OCI-LY1 (cell line): ENCODE measurements around the gene TBX21.

ENCODE experiments used
- H2AFZ ChIP-seq: fragments of 200-600 bp; sonication (generic), shearing (Covaris generic); 2 replicates; pipeline ENCODE4 v1.6.0; 2014; ENCODE audit warnings: antibody characterized with exemption, mild to moderate bottlenecking, low read length
- H3F3A ChIP-seq: fragments of 200-600 bp; sonication (generic), shearing (Covaris generic); 2 replicates; pipeline ENCODE4 v1.6.0; 2014; ENCODE audit warnings: mild to moderate bottlenecking, antibody characterized with exemption, low read length, moderate library complexity; ENCODE audit not compliant: insufficient read depth
- H3K27ac ChIP-seq: fragments of 200-600 bp; sonication (generic); 2 replicates; pipeline ENCODE4 v1.5.1; 2014; ENCODE audit warnings: low read length, mixed run types, mild to moderate bottlenecking, low read depth; ENCODE audit not compliant: poor library complexity, severe bottlenecking
- H3K27me3 ChIP-seq: fragments of 200-600 bp; sonication (generic); 2 replicates; pipeline ENCODE4 v1.6.0; 2014; ENCODE audit warnings: antibody characterized with exemption, mild to moderate bottlenecking, low read length, moderate library complexity; ENCODE audit not compliant: insufficient read depth
- H3K36me3 ChIP-seq: fragments of 200-600 bp; sonication (generic); 2 replicates; pipeline ENCODE4 v1.6.1; 2014; ENCODE audit warnings: mild to moderate bottlenecking, antibody characterized with exemption, low read length, moderate library complexity, mixed read lengths; ENCODE audit not compliant: insufficient read depth
- H3K4me1 ChIP-seq: fragments of 200-600 bp; sonication (generic); 2 replicates; pipeline ENCODE4 v1.5.1; 2014; ENCODE audit warnings: mild to moderate bottlenecking, low read length, moderate library complexity; ENCODE audit not compliant: insufficient read depth, severe bottlenecking
- H3K4me2 ChIP-seq: fragments of 200-600 bp; sonication (generic), shearing (Covaris generic); 2 replicates; pipeline ENCODE4 v1.6.1; 2014; ENCODE audit warnings: low read length
- H3K4me3 ChIP-seq: fragments of 200-600 bp; sonication (generic); 2 replicates; pipeline ENCODE4 v1.5.1; 2014; ENCODE audit warnings: low read length, low read depth, mild to moderate bottlenecking, mixed read lengths; ENCODE audit not compliant: poor library complexity, severe bottlenecking
- H3K79me2 ChIP-seq: fragments of 200-600 bp; shearing (Covaris generic); 2 replicates; pipeline ENCODE4 v1.6.1; 2016; ENCODE audit warnings: mixed run types, low read length, mixed read lengths; ENCODE audit not compliant: insufficient read depth
- H3K9ac ChIP-seq: fragments of 200-600 bp; sonication (generic), shearing (Covaris generic); 2 replicates; pipeline ENCODE4 v1.6.1; 2014; ENCODE audit warnings: mild to moderate bottlenecking, low read length, mixed read lengths
- H3K9me2 ChIP-seq: fragments of 200-600 bp; sonication (generic), shearing (Covaris generic); 2 replicates; pipeline ENCODE4 v1.6.1; 2014; ENCODE audit warnings: low read depth, mild to moderate bottlenecking, low read length, mixed read lengths
- H3K9me3 ChIP-seq: fragments of 200-600 bp; shearing (Covaris generic); 2 replicates; pipeline ENCODE4 v1.6.1; 2014; ENCODE audit warnings: low read length, mixed read lengths
- H4K20me1 ChIP-seq: fragments of 200-600 bp; sonication (generic), shearing (Covaris generic); 2 replicates; pipeline ENCODE4 v1.6.0; 2016; ENCODE audit warnings: mild to moderate bottlenecking, low read length; ENCODE audit not compliant: insufficient read depth
- CTCF ChIP-seq: fragments of 200-600 bp; sonication (generic), shearing (Covaris generic); IDR thresholded peaks from 2 replicates; pipeline ENCODE4 v1.5.1; 2017; ENCODE audit warnings: mild to moderate bottlenecking, antibody characterized with exemption, low read length, moderate library complexity, mixed read lengths
- EZH2 ChIP-seq: fragments of 200-600 bp; sonication (generic), shearing (Covaris generic); IDR thresholded peaks from 2 replicates; pipeline ENCODE4 v1.8.0; 2017; ENCODE audit warnings: borderline replicate concordance, mixed run types, mild to moderate bottlenecking, antibody characterized with exemption, low read length, moderate library complexity, mixed read lengths

The TBX21 gene

GRCh38 chr17:47685556-47686275 is 47.3 kb upstream of the TBX21 start:
- Histone ChIP-seq H3K9me2 (no peaks in the 10 kb centered on the region), H4K20me1 (no peaks in the 10 kb centered on the region), H3K79me2 (no peaks in the 10 kb centered on the region), H3K4me2 (no peak overlapping the region), H3K9ac (no peak overlapping the region), H3K9me3 (no peaks in the 10 kb centered on the region), H3K27ac (no peak overlapping the region), H3F3A (peaks cover 7% of the 10 kb centered on the region; the same call in 1 of the 2 replicates), H3K4me1 (no peaks in the 10 kb centered on the region), H2AFZ (no peak overlapping the region), H3K36me3 (peaks cover 57% of the 10 kb centered on the region), H3K4me3 (no peak overlapping the region), H3K27me3 (no peaks in the 10 kb centered on the region)
- TF ChIP-seq EZH2 (no peak), CTCF (no peak)

- H3F3A ChIP-seq = peaks cover 10% of the 10 kb centered on the region; the same call in 1 of the 2 replicates
These were observed 46.8 kb upstream of the TBX21 start for GRCh38 chr17:47686276-47686635.

GRCh38 chr17:47686664-47687327 is 46.2 kb upstream of the TBX21 start:
- Histone ChIP-seq H3K9me3 (no peaks in the 10 kb centered on the region), H3K79me2 (no peaks in the 10 kb centered on the region), H4K20me1 (no peaks in the 10 kb centered on the region), H3K27me3 (no peaks in the 10 kb centered on the region), H3K4me2 (no peak overlapping the region), H3K9ac (no peak overlapping the region), H3K4me3 (no peak overlapping the region), H2AFZ (no peak overlapping the region), H3K4me1 (peaks cover 10% of the 10 kb centered on the region), H3F3A (peaks cover 10% of the 10 kb centered on the region; the same call in 1 of the 2 replicates), H3K27ac (no peak overlapping the region), H3K9me2 (no peaks in the 10 kb centered on the region), H3K36me3 (peaks cover 46% of the 10 kb centered on the region)
- TF ChIP-seq CTCF = no peak
- TF ChIP-seq EZH2 = no peak

More at GRCh38 chr17:47686276-47686635, 46.8 kb upstream of the TBX21 start:
- no peaks in the 10 kb centered on the region for H3K79me2 ChIP-seq
- TF ChIP-seq EZH2 = no peak
- TF ChIP-seq CTCF = no peak
- no peak overlapping the region for H3K4me2 ChIP-seq
- no peaks in the 10 kb centered on the region for H3K9me3 ChIP-seq
- H3K4me3 ChIP-seq = no peak overlapping the region
- H3K36me3 ChIP-seq = peaks cover 52% of the 10 kb centered on the region
- no peaks in the 10 kb centered on the region for H3K9me2 ChIP-seq
- H3K27me3 ChIP-seq = no peaks in the 10 kb centered on the region
- peaks cover 4% of the 10 kb centered on the region for H3K4me1 ChIP-seq
- H3K27ac ChIP-seq = no peak overlapping the region
- H2AFZ ChIP-seq = no peak overlapping the region
- H4K20me1 ChIP-seq = no peaks in the 10 kb centered on the region
- no peak overlapping the region for H3K9ac ChIP-seq
